Measurements from ENCODE around the gene STRIP1.

Gene STRIP1

DNA sequence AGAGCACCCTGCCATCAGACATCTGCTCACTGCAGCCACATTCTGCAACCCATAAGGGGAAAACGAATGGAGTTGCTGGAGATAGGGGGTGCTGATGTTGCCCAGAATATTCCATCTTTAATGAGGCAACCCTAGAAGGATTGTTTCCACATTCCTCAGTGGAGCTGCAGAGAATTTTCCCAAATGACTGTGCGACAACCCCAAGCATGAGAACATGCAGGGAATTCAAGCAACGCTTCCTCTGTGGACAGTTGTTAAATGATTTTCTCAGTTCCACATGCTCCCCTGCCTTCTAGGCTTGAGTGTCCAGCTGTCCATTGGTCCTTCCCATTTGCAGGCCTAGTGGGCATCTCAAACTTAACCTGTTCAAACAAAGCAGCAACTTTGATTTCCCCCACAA, 57.4 kb downstream of the STRIP1 start:
- Histone ChIP-seq H2BK12ac (ENCODE audit: low read length) (no peak overlapping the region), H2AK5ac (ENCODE audit: low read depth, low read length) (no peak overlapping the region), H3K27ac (replicated peaks; ENCODE audit: low read length) (no peak overlapping the region), H2BK15ac (ENCODE audit: low read length) (no peak overlapping the region), H4K8ac (ENCODE audit: low read depth, low read length) (no peak overlapping the region), H2BK120ac (ENCODE audit: low read depth, low read length) (no peak overlapping the region), H3K27me3 (ENCODE audit: control insufficient read depth in 3 of 3, insufficient read depth in 3 of 3, low read depth in 1 of 3, low read length in 3 of 3) (peaks cover 0 to 80% (median 11%) of the 10 kb centered on the region in 3 experiments), H3K4ac (ENCODE audit: low read length) (no peak overlapping the region), H4K91ac (ENCODE audit: low read depth, low read length, poor library complexity) (no peak overlapping the region), H3K4me1 (ENCODE audit: control insufficient read depth in 2 of 2, insufficient read depth in 1 of 2, low read depth in 1 of 2, low read length in 2 of 2) (peaks cover 10 to 12% of the 10 kb centered on the region in 2 donors), H3K79me1 (ENCODE audit: low read depth, low read length) (no peaks in the 10 kb centered on the region), H3K36me3 (replicated peaks in 1 of 2; ENCODE audit: control insufficient read depth in 2 of 2, insufficient read depth in 2 of 2, low read length in 2 of 2) (no peaks in the 10 kb centered on the region), H3K23ac (ENCODE audit: low read depth, low read length, poor library complexity) (no peak overlapping the region), H2BK5ac (ENCODE audit: low read length) (no peak overlapping the region), H3K4me3 (ENCODE audit: low read length in 2 of 2) (no peak overlapping the region), H3K9me3 (replicated peaks in 1 of 2; ENCODE audit: control insufficient read depth in 2 of 2, insufficient read depth in 1 of 2, low read depth in 1 of 2, low read length in 2 of 2) (no peaks in the 10 kb centered on the region), H3K4me2 (ENCODE audit: insufficient read depth, low read length, poor library complexity, severe bottlenecking) (no peak overlapping the region), H3K18ac (ENCODE audit: low read length) (no peak overlapping the region), H3K9ac (ENCODE audit: low read depth, low read length, poor library complexity) (no peak overlapping the region), H2AFZ (ENCODE audit: low read length) (no peak overlapping the region), H3K14ac (ENCODE audit: low read length) (no peak overlapping the region)
- DNase-seq (ENCODE audit: low spot score): no peak
- no CpG with 5 or more reads among the region's 3 CpGs for WGBS, 2 donors (ENCODE audit: extremely low coverage in 2 of 2, insufficient read length in 2 of 2, insufficient replicate concordance in 1 of 2)

DNA sequence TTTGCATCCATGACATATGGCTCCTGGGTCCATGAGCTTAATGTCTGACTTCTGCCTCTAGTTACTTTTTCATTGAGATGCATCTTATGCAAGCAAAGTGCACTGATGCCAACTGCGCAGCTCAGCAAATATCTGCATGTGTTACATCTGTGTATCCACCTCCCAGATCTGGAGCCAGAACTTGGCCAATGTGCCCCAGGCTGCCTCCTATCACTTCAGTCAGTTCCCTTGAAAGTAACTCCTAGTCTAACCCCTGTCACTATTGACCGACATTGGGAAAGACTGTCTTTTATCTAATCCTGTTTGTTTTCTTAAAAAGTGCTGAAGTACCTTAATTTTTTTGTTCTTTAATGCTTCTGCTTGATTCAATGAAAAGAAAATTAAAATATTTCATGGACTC, 58.6 kb downstream of the STRIP1 start:
- H3K36me3 ChIP-seq (replicated peaks in 1 of 2; ENCODE audit: control insufficient read depth in 2 of 2, insufficient read depth in 2 of 2, low read length in 2 of 2): no peaks in the 10 kb centered on the region
- no peak overlapping the region for H3K23ac ChIP-seq (ENCODE audit: low read depth, low read length, poor library complexity)
- no peak overlapping the region for H2BK12ac ChIP-seq (ENCODE audit: low read length)
- no peak overlapping the region for H3K4me2 ChIP-seq (ENCODE audit: insufficient read depth, low read length, poor library complexity, severe bottlenecking)
- peaks cover 0 to 75% (median 0%) of the 10 kb centered on the region in 3 experiments for H3K27me3 ChIP-seq (ENCODE audit: control insufficient read depth in 3 of 3, insufficient read depth in 3 of 3, low read depth in 1 of 3, low read length in 3 of 3)
- no peak overlapping the region for H4K91ac ChIP-seq (ENCODE audit: low read depth, low read length, poor library complexity)
- H3K27ac ChIP-seq (replicated peaks; ENCODE audit: low read length): no peak overlapping the region
- H3K4me1 ChIP-seq (ENCODE audit: control insufficient read depth in 2 of 2, insufficient read depth in 1 of 2, low read depth in 1 of 2, low read length in 2 of 2): peaks cover 10 to 12% of the 10 kb centered on the region in 2 donors
- H2BK5ac ChIP-seq (ENCODE audit: low read length): no peak overlapping the region
- no peak for DNase-seq (ENCODE audit: low spot score)
- no peak overlapping the region for H2AK5ac ChIP-seq (ENCODE audit: low read depth, low read length)
- H3K4ac ChIP-seq (ENCODE audit: low read length): no peak overlapping the region
- H4K8ac ChIP-seq (ENCODE audit: low read depth, low read length): no peak overlapping the region
- no peak overlapping the region for H2AFZ ChIP-seq (ENCODE audit: low read length)
- H2BK15ac ChIP-seq (ENCODE audit: low read length): no peak overlapping the region
- H3K9me3 ChIP-seq (replicated peaks in 1 of 2; ENCODE audit: control insufficient read depth in 2 of 2, insufficient read depth in 1 of 2, low read depth in 1 of 2, low read length in 2 of 2): no peaks in the 10 kb centered on the region
- no peak overlapping the region for H3K18ac ChIP-seq (ENCODE audit: low read length)
- H2BK120ac ChIP-seq (ENCODE audit: low read depth, low read length): no peak overlapping the region
- no peak overlapping the region for H3K14ac ChIP-seq (ENCODE audit: low read length)
- H3K79me1 ChIP-seq (ENCODE audit: low read depth, low read length): no peaks in the 10 kb centered on the region
- no peak overlapping the region for H3K4me3 ChIP-seq (ENCODE audit: low read length in 2 of 2)
- H3K9ac ChIP-seq (ENCODE audit: low read depth, low read length, poor library complexity): no peak overlapping the region
- WGBS, 2 donors (ENCODE audit: extremely low coverage in 2 of 2, insufficient read length in 2 of 2, insufficient replicate concordance in 1 of 2): no CpG with 5 or more reads among the region's 2 CpGs

DNA sequence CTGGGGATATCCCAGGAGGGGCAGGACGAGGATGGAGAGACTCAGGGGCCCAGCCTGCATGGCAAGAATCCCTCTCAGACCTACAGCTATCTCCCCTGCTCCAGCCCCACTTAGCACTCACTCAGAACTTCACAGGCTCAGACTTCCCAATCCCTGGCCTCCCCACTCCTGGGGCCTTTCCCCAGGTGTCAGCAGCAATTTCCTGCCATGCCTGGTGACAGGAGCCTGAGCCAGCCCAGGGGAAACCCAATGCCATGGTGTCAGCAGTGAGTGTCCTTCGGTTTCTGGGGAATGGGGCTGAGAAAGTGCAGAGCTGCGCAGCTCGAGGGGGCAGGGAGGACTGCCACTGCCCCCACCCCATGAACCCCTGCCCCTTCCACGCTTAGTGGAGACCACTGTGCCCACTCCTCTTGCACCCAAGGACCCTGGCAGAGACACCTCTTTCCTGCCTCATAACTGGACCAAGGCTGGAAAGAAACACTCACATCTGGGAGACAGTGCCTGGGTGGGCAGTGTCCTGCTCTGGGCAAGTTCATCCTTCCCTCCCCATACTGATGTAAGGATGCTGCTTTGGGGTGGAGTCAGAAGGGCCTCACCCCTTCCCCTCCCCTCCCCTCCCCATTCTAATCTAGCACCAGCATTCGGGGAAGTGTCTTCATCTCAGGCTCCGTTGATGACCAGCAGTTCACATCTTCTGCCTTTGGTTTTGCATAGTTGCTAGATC, 60.7 kb downstream of the STRIP1 start:
- H2BK120ac ChIP-seq (ENCODE audit: low read depth, low read length): no peak overlapping the region
- H3K9ac ChIP-seq (ENCODE audit: low read depth, low read length, poor library complexity): peak overlapping the region; percentile 7
- H2AK5ac ChIP-seq (ENCODE audit: low read depth, low read length): no peak overlapping the region
- no peak overlapping the region for H2AFZ ChIP-seq (ENCODE audit: low read length)
- H3K4me3 ChIP-seq (ENCODE audit: low read length in 2 of 2): no peak overlapping the region
- H2BK12ac ChIP-seq (ENCODE audit: low read length): no peak overlapping the region
- H2BK15ac ChIP-seq (ENCODE audit: low read length): no peak overlapping the region
- no peak overlapping the region for H3K4me2 ChIP-seq (ENCODE audit: insufficient read depth, low read length, poor library complexity, severe bottlenecking)
- H3K36me3 ChIP-seq (replicated peaks in 1 of 2; ENCODE audit: control insufficient read depth in 2 of 2, insufficient read depth in 2 of 2, low read length in 2 of 2): no peaks in the 10 kb centered on the region
- no peak overlapping the region for H3K23ac ChIP-seq (ENCODE audit: low read depth, low read length, poor library complexity)
- no peak overlapping the region for H2BK5ac ChIP-seq (ENCODE audit: low read length)
- H3K27me3 ChIP-seq (ENCODE audit: control insufficient read depth in 3 of 3, insufficient read depth in 3 of 3, low read depth in 1 of 3, low read length in 3 of 3): peaks cover 0 to 73% (median 0%) of the 10 kb centered on the region in 3 experiments
- no peak overlapping the region for H4K8ac ChIP-seq (ENCODE audit: low read depth, low read length)
- H3K18ac ChIP-seq (ENCODE audit: low read length): no peak overlapping the region
- no peaks in the 10 kb centered on the region for H3K9me3 ChIP-seq (replicated peaks in 1 of 2; ENCODE audit: control insufficient read depth in 2 of 2, insufficient read depth in 1 of 2, low read depth in 1 of 2, low read length in 2 of 2)
- H3K79me1 ChIP-seq (ENCODE audit: low read depth, low read length): no peaks in the 10 kb centered on the region
- peaks cover 0 to 2% of the 10 kb centered on the region in 2 donors for H3K4me1 ChIP-seq (ENCODE audit: control insufficient read depth in 2 of 2, insufficient read depth in 1 of 2, low read depth in 1 of 2, low read length in 2 of 2)
- WGBS, 2 donors (ENCODE audit: extremely low coverage in 2 of 2, insufficient read length in 2 of 2, insufficient replicate concordance in 1 of 2): no CpG with 5 or more reads among the region's 7 CpGs
- H4K91ac ChIP-seq (ENCODE audit: low read depth, low read length, poor library complexity): no peak overlapping the region
- no peak overlapping the region for H3K27ac ChIP-seq (replicated peaks; ENCODE audit: low read length)
- no peak overlapping the region for H3K14ac ChIP-seq (ENCODE audit: low read length)
- DNase-seq (ENCODE audit: low spot score): no peak
- H3K4ac ChIP-seq (ENCODE audit: low read length): no peak overlapping the region

DNA sequence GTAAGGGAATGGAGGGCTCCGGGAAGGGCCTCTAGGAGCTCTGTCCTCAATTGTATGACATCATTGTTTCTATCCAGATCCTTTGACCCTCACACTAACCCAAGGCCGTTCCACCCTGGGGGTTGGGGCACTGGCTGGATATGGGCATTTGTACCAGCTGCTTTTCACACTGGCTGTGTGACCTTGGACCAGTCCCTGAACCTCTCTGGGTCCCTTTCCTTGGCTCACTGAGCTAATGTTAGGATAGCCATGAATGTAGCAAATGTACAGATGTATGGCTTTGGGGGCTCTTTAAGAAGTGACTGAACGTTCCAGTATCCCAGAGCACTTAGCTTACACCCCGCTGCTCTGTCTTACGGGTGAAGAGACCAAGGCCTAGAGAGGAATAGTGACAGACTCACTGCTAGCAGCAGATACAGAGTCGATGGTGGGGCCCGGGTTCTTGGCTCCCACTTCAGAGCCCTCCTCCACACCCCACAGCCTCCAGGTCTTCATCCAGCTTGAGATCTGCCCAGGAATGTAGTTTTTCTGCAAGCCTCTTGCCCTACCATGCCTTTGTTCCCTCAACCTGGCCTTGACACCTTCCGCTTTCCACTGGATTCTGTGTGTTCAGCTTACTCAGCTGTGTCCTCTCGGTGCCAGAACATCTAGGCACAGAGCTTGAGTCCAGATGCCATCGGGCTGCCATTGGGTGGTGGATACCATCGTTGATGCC, 63.2 kb downstream of the STRIP1 start:
- H2BK12ac ChIP-seq (ENCODE audit: low read length): no peak overlapping the region
- H3K27ac ChIP-seq (replicated peaks; ENCODE audit: low read length): no peak overlapping the region
- no peak overlapping the region for H2BK120ac ChIP-seq (ENCODE audit: low read depth, low read length)
- H2BK15ac ChIP-seq (ENCODE audit: low read length): no peak overlapping the region
- no peak overlapping the region for H4K91ac ChIP-seq (ENCODE audit: low read depth, low read length, poor library complexity)
- H3K36me3 ChIP-seq (replicated peaks in 1 of 2; ENCODE audit: control insufficient read depth in 2 of 2, insufficient read depth in 2 of 2, low read length in 2 of 2): no peaks in the 10 kb centered on the region
- no peak overlapping the region for H2AFZ ChIP-seq (ENCODE audit: low read length)
- no peak overlapping the region for H3K4me2 ChIP-seq (ENCODE audit: insufficient read depth, low read length, poor library complexity, severe bottlenecking)
- H3K4me1 ChIP-seq (ENCODE audit: control insufficient read depth in 2 of 2, insufficient read depth in 1 of 2, low read depth in 1 of 2, low read length in 2 of 2): peaks cover 0 to 2% of the 10 kb centered on the region in 2 donors
- no peak overlapping the region for H2BK5ac ChIP-seq (ENCODE audit: low read length)
- no peak overlapping the region for H3K4ac ChIP-seq (ENCODE audit: low read length)
- no peak overlapping the region for H3K14ac ChIP-seq (ENCODE audit: low read length)
- no peak overlapping the region for H4K8ac ChIP-seq (ENCODE audit: low read depth, low read length)
- peaks cover 0 to 80% (median 0%) of the 10 kb centered on the region in 3 experiments for H3K27me3 ChIP-seq (ENCODE audit: control insufficient read depth in 3 of 3, insufficient read depth in 3 of 3, low read depth in 1 of 3, low read length in 3 of 3)
- no peak overlapping the region for H3K4me3 ChIP-seq (ENCODE audit: low read length in 2 of 2)
- no peak overlapping the region for H3K9ac ChIP-seq (ENCODE audit: low read depth, low read length, poor library complexity)
- no CpG with 5 or more reads among the region's 11 CpGs for WGBS, 2 donors (ENCODE audit: extremely low coverage in 2 of 2, insufficient read length in 2 of 2, insufficient replicate concordance in 1 of 2)
- H2AK5ac ChIP-seq (ENCODE audit: low read depth, low read length): no peak overlapping the region
- no peak for DNase-seq (ENCODE audit: low spot score)
- H3K9me3 ChIP-seq (replicated peaks in 1 of 2; ENCODE audit: control insufficient read depth in 2 of 2, insufficient read depth in 1 of 2, low read depth in 1 of 2, low read length in 2 of 2): no peaks in the 10 kb centered on the region
- no peak overlapping the region for H3K23ac ChIP-seq (ENCODE audit: low read depth, low read length, poor library complexity)
- no peak overlapping the region for H3K18ac ChIP-seq (ENCODE audit: low read length)
- H3K79me1 ChIP-seq (ENCODE audit: low read depth, low read length): no peaks in the 10 kb centered on the region
